GM21825 (cell line): Measurements from ENCODE around the gene CDH4.
"Not testable (repeated sequence)": the region's sequence is repeated elsewhere in the genome, so short reads cannot be mapped to it uniquely, and the experiment has no call there.

Experiments used
- ATAC-seq: cut with Tn5 transposase; IDR thresholded peaks from one replicate; pipeline ENCODE4 v1.9.1; 2021; ENCODE audit warnings: mild to moderate bottlenecking, moderate library complexity; ENCODE audit not compliant: unreplicated experiment

The CDH4 gene

DNA sequence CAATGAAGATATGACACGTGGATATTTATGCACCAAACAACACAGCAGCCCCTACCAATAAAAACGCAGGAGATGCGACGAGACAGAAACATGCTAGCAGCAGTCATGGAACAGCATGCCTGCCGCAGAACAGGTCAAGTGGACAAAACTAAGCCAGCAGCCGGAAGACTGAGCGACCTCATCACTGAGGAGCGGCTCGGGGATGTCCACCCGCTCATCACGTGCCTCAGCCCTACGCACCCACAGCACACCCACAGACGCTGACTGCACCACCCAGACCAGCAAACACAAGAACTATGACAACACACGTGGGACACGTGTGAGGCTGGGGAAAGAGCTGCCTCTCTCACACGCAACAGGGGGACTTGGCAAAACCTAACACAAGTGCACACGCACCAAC lies 731.9 kb downstream of the CDH4 start:
- ATAC-seq, result no peak

DNA sequence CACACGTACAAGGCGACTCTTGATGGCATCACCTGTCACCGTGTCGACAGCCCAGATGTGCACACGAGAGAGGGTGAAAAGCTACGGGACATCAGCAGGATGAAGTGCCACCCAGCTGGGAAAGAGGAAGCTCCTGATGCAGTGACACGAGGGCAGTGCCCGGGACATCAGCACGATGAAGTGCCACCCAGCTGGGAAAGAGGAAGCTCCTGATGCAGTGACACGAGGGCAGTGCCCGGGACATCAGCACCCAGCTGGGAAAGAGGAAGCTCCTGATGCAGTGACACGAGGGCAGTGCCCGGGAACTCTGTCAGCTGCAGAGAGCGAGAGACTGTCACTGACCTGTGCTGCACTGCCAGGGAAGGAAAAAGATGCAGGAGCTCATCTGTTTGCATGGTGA lies 732.4 kb downstream of the CDH4 start:
- ATAC-seq, result not testable (repeated sequence)

- ATAC-seq, result no peak
Measured at GRCh38 chr20:61985096-61985495, 733.0 kb downstream of the CDH4 start.

DNA sequence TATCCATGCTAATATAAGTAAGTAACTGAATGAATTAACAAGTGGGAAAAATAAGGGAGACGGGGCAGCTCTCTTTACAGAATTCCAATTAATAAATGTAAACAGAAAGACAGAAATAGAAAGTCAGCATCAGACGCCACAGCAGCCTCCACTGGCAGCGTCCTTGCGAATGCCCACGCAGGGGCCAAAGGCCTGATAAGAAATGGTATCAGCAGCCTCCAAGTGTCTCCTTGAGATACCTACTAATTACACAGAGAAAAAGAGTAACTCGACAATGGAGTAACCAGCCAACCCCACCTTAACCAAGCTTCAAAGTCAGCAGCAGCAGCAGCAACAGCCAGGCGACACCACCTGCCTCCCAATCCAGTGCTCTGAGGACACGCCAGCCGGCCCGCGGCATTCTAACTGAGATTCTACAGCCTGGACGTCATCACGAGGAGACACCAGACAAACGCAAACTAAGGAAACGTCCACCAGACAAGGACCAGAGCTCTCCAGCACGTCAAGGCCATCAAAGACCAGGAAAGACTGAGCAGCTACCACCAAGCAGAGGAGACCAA lies 734.8 kb downstream of the CDH4 start:
- no peak for ATAC-seq

DNA sequence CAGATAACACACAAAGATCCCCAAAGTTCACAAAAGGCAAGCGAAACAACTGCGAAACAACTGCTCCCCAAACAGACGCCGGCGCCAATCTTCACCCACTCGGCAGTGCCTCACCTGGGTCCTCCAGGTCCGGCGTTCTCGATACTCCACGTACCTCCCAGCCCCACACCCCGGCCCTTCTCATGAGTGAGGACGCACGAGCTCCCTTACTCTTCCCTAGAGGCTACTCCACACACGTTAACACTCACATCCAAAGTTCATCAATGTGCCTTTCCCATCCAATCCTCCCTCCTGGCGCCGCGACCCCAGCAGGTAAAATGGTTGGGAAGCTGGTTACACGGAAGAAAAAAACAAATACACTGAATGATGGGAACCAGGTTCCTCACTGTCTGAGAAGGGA lies 736.6 kb downstream of the CDH4 start:
- no peak for ATAC-seq

- no peak for ATAC-seq
Measured at GRCh38 chr20:61989741-61990140, 737.7 kb downstream of the CDH4 start.
